ENCODE results near the gene CHST8.

CHST8 gene

DNA sequence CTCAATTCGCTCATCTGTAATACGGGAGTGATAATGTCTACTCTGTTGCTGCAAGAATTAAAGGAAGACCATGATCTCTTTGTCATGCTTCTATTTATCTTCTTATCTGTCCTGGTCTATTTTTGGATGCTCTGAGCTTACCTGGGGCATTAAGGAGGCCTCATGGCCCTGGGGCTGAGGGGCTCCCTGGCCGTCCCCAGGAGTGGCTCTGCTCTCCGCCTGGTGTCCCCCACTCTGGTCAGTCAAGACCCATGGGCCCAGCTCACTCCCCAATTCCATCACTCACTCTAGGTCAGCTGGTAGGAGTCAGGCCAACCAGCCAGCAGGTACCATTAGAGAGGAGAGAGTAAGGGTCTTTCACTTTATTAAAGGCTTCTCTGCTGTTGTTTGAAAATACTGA is 1.1 kb upstream of the CHST8 start:
- no peak for DNase-seq

GRCh38 chr19:33621065-33621785 is 528 bp upstream of the CHST8 start:
- no peak for DNase-seq

GRCh38 chr19:33622505-33622808 is 704 bp downstream of the CHST8 start:
- no peak for DNase-seq

DNA sequence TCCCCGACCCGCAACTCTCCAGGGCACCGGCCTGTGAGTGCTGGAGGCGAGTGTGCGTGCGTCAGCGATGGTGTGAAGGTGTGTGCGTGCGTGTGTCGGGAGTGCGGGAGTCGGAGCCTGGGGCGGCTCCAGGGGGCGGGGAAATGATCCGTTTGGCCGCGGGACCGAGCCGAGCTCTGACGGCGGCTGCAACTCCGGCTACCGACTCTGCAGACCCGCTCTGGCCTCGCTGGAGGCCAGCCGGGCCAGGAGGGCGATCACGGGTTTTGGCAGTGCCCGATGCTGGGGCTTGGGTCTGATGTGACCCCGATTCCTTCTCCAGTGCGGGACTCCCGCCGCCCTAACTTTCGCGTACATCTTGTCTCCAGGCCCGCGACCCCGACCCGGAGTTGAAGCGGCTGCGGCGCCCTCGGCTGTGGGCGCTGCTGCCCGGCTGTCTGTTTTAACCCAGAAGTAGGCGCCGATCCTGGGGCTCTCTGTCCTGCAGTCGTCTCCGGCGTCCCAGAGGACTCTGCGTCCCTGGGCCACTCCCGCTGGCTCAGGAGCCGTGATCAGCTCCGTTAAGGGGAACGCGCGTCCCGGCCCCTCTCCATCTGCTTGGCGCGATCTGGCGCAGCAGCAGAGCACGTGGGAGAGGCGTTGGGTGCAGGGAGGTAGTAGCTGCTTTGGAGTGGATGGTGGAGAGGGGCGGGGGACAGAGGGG is 1.2 kb downstream of the CHST8 start:
- DNase-seq: no peak

DNA sequence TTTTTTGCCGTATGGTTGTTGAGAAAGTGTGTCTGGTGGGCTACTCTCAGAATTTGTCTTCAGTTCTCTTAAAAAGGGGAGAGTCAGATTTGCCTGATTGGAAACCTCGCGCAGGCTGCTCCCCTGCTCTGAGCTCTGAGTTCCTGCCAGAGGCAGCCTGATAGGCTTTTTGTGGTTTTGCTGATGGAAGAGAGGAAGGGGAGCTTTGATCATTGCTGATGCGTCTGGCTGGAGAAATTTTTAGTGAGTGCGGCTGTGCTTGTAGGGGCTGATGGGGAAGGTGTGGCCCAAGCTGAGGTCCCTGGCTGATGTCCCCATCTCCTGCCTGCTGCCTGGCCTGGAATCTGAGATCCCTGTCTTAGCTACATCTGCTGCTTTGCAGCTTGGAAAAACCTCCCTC is 2.8 kb downstream of the CHST8 start:
- DNase-seq: no peak

DNA sequence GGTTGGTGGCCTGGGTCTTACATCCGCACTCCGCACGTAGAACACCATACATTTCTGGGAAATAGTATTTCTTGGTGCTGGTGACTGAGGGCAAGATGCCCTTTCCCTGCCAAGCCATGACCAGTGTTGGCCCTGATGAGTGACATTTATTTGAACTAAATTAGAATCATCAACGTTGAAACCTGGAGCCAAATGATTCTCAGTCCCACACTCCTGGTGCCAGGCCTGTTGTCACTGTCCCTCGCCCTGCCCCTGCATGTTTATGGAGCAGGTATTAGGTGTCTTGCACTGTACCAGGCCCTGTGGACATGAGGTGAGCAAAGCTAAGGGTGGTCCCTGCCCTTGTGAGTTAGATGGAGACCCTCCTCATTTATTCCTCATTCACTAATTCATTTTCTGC is 5.8 kb downstream of the CHST8 start:
- no peak for DNase-seq

GRCh38 chr19:33627962-33628839 is 6.4 kb downstream of the CHST8 start:
- no peak for DNase-seq

GRCh38 chr19:33628921-33629825 is 7.4 kb downstream of the CHST8 start:
- DNase-seq: no peak

GRCh38 chr19:33629826-33630375 is 8.1 kb downstream of the CHST8 start:
- no peak for DNase-seq

GRCh38 chr19:33630880-33631608 is 9.3 kb downstream of the CHST8 start:
- no peak for DNase-seq

DNA sequence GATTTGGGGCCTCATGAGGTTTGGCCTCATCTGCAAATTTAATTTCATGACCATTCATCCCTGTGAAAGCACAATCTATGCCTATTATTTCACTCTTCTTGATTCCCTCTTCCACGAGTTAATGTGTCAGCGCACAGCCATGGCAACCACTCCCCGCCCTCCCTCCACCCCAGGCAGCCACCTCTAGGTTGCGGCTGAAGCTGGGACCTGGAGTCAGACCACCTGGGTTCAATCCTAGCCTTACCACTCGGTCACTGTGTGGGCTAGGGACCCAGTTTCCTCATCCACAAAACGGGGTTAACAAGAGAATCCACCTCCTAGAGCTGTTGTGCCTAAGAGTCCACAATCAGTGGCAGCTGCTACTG is 9.8 kb downstream of the CHST8 start:
- DNase-seq: no peak

DNA sequence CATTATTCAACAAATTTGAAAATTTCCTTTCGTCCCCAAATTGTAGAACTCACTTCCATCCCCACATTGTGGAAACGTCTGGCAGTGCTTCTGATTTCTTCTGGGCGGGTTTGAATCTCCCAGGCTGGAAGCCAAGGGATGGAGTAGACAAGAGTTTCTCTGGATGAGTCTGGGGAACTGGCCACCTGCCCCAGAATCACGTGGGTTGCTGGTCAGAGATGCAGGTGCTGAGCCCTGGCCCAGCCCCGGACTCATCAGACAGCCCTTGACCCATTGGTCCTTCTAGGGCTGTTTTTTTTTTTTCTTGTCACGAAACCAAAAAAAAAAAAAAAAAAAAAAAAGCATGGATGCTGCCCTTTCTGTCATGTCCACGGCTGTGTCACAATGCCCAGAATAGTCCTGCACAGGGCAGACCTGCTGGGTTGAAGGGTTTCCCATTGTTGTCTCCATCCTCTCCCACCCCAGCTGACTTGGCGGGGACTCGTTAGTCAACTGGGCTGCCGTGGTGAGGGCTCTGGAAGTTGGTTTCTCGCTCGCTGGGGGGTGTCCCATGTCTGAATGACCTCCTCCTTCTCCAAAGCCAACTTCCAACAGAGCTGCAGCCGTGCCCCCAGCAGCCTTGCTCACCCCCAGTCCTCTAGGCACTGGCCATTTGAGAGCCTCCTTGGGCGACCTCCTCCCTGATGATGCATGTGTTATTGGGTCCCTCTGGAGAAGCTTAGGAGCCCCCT is 12.8 kb downstream of the CHST8 start:
- no peak for DNase-seq

DNA sequence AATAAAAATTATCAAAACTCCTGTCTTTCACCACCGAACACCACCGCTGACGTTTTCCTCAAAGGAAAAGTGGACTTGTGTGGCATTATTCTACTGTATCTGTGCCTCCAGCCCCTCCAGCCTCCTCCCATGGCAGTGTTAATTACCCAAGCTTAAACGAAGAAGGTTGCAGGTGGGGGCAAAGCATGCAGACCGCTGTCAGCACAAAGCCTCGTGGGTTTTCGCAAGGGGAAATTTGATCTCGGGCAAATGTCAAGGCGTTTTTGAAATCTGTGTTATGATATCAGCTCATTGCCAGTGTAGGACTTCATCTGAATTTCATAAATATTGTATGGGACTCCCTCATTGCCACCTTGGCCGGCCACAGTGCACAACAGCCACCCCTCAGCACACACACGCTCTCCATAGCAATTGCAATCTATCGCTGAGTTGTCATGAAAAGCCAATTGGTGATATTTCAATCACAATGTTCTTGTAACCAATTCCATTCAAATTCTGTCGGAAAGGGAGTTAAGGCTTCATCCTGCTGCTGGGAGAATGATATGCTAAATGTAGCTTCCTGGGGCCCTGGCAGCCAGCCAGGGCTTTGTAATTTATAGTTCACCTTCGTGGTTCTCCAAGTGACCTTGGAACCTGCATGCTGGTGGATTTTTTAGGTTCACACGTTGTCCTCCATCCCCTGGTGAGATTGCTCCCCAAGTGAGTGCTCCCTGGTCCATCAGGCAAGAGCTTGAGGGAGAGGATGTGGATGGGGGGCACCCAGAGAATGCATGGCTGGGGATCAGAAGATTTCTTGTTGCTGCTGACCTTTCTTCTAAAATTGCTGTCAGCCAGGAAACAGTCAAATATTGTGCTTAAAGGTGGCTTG is 16.6 kb downstream of the CHST8 start:
- DNase-seq: no peak

DNA sequence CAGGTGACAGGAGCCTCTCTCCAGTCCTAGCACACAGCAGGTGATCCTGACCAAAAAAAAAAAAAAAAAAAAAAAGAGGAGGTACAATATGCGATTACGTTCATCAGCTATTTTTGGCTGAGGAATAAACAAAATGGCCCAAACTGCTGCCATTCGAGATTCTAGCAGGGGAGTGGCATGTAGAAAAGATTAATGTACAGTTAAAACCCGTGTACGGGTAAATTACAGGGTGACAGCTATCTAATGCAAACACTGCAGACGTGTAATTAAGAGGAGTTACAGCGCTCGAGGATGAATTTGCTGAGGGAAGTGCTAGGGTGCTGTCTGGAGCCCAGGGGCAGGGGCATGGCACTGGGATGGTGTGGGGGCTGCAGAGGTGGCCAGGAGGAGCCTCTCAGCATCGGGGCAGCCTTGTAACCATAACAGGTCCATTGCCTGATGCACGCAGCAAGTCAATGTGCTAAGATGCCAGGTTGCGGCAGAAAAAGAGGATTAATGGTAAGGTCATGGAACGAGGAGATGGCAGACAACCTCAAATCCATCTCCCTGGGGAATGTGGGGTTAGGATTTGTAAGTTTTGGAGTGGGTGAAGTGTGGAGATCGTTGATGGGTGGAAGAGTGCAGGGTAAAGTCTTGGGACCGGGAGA is 17.4 kb downstream of the CHST8 start:
- DNase-seq: no peak

DNA sequence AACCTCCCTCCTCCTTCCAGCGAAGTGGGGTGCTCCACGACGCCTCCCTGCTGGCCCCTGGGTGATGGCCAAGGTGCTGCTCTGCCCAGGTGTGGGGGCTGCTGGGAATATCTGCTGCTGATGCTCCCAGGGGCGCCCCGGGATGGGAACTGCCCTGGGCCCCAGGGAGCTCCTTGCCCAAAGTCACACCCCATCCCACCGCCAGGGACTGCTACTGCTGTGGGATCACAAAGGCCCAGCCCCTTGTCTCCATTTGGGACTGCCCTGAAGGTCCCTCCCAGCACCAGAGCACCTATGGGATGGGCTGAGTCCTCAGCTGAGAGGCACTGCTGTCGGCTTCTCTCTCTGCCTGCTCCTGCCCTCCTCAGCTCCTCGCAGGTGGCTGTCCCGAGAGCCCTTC is 19.0 kb downstream of the CHST8 start:
- DNase-seq: no peak

- no peak for DNase-seq
Measured at GRCh38 chr19:33641261-33641660, 19.5 kb downstream of the CHST8 start.

- no peak for DNase-seq
Measured at GRCh38 chr19:33641956-33642498, 20.3 kb downstream of the CHST8 start.

GRCh38 chr19:33644284-33644836 is 22.6 kb downstream of the CHST8 start:
- no peak for DNase-seq

DNA sequence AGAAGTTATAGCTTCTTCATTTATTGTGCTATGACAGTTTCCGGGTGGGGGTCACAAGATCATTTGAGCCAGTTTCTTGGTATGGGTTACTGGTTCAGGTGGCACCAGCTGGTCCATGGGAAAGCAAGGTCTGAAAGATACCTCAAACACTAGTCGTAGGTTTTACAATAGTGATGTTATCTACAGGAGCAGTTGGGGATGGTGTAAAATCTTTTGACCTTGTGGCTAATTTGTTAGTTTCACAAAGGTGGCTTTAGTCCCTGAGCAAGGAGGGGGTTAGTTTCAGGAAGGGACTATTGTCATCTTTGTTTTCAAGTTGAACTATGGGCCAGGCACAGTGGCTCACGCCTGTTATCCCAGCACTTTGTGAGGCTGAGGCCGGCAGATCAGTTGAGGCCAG is 24.6 kb downstream of the CHST8 start:
- DNase-seq: no peak
